Stimulated activated CD4-positive, alpha-beta T cell treated with anti-CD3 and anti-CD28 coated beads, Interleukin-2, amount 100 ng/mL, for 48 hours (primary cell): ENCODE results near the gene TRAFD1.
"Not testable (repeated sequence)": the region's sequence is repeated elsewhere in the genome, so short reads cannot be mapped to it uniquely, and the experiment has no call there.

Experiments
- DNase-seq, 2 donors: peaks; one replicate each; pipeline ENCODE4 v3.0.0-alpha.2; 2020

Gene TRAFD1

GRCh38 chr12:112116232-112117060 is 8.9 kb upstream of the TRAFD1 start:
- no peak for DNase-seq

GRCh38 chr12:112117685-112118084 is 7.7 kb upstream of the TRAFD1 start:
- DNase-seq: no peak

GRCh38 chr12:112121780-112122565 is 3.4 kb upstream of the TRAFD1 start:
- DNase-seq: no peak

GRCh38 chr12:112122823-112123690 is 2.3 kb upstream of the TRAFD1 start:
- no peak for DNase-seq

- no peak for DNase-seq
These were observed 476 bp upstream of the TRAFD1 start for GRCh38 chr12:112124918-112125249.

GRCh38 chr12:112126000-112126438 is 659 bp downstream of the TRAFD1 start:
- DNase-seq: no peak

GRCh38 chr12:112126911-112127310 is 1.6 kb downstream of the TRAFD1 start:
- no peak for DNase-seq

- no peak for DNase-seq
These were observed 5.2 kb downstream of the TRAFD1 start for GRCh38 chr12:112130441-112130998.

- DNase-seq: no peak
These were observed 6.3 kb downstream of the TRAFD1 start for GRCh38 chr12:112131686-112132085.

- no peak for DNase-seq
These were observed 8.1 kb downstream of the TRAFD1 start for GRCh38 chr12:112133418-112133817.

- DNase-seq: no peak
These were observed 9.4 kb downstream of the TRAFD1 start for GRCh38 chr12:112134731-112135130.

GRCh38 chr12:112140728-112141127 is 15.4 kb downstream of the TRAFD1 start:
- DNase-seq: no peak

GRCh38 chr12:112146123-112146522 is 20.8 kb downstream of the TRAFD1 start:
- no peak for DNase-seq

GRCh38 chr12:112148031-112148513 is 22.7 kb downstream of the TRAFD1 start:
- DNase-seq: no peak

GRCh38 chr12:112149596-112149995 is 24.2 kb downstream of the TRAFD1 start:
- no peak for DNase-seq

- DNase-seq: no peak
These were observed 26.6 kb downstream of the TRAFD1 start for GRCh38 chr12:112151766-112152541.

- DNase-seq: no peak
These were observed 28.0 kb downstream of the TRAFD1 start for GRCh38 chr12:112153181-112153892.

GRCh38 chr12:112153893-112154219 is 28.5 kb downstream of the TRAFD1 start:
- no peak for DNase-seq

GRCh38 chr12:112158461-112159145 is 33.2 kb downstream of the TRAFD1 start:
- not testable (repeated sequence) for DNase-seq

GRCh38 chr12:112159146-112159541 is 33.8 kb downstream of the TRAFD1 start:
- DNase-seq: no peak

GRCh38 chr12:112160611-112161010 is 35.3 kb downstream of the TRAFD1 start:
- DNase-seq: no peak
